NCI-H446 (cell line): ENCODE measurements around the gene ZNF800.
"Not testable (repeated sequence)": the region's sequence is repeated elsewhere in the genome, so short reads cannot be mapped to it uniquely, and the experiment has no call there.

Experiments
- DNase-seq, 2 experiments: peaks; one replicate each; lab custom pipeline; 2025; lab: John Stamatoyannopoulos, UW

ZNF800 gene

GRCh38 chr7:127392566-127393367 lies at the start of gene ZNF800:
TSS of gene ZNF800 (minus strand) at chr7:127392708. CDS start at chr7:127391557, 1,151 bp downstream.
- DNase-seq, result peak; percentile 12 to 73

- DNase-seq, result no peak
These were observed 47.7 kb upstream of the ZNF800 start for GRCh38 chr7:127440206-127440605.

- DNase-seq, result no peak
These were observed 46.3 kb upstream of the ZNF800 start for GRCh38 chr7:127438836-127439235.

- no peak for DNase-seq
These were observed 45.3 kb upstream of the ZNF800 start for GRCh38 chr7:127437837-127438236.

GRCh38 chr7:127437241-127437640 lies 44.7 kb upstream of the ZNF800 start:
- no peak for DNase-seq

- not testable (repeated sequence) for DNase-seq
These were observed 36.8 kb upstream of the ZNF800 start for GRCh38 chr7:127429281-127429680.

GRCh38 chr7:127419196-127419595 lies 26.7 kb upstream of the ZNF800 start:
- DNase-seq, result no peak

- DNase-seq, result no peak
These were observed 26.0 kb upstream of the ZNF800 start for GRCh38 chr7:127418459-127418858.

GRCh38 chr7:127417346-127417745 lies 24.8 kb upstream of the ZNF800 start:
- no peak for DNase-seq

GRCh38 chr7:127415060-127415742 lies 22.7 kb upstream of the ZNF800 start:
- no peak for DNase-seq

- DNase-seq, result no peak
These were observed 21.5 kb upstream of the ZNF800 start for GRCh38 chr7:127413962-127414361.

- DNase-seq, result no peak
These were observed 20.8 kb upstream of the ZNF800 start for GRCh38 chr7:127413326-127413725.

GRCh38 chr7:127411176-127411575 lies 18.7 kb upstream of the ZNF800 start:
- DNase-seq, result no peak

- no peak for DNase-seq
These were observed 17.1 kb upstream of the ZNF800 start for GRCh38 chr7:127409629-127410028.

GRCh38 chr7:127404286-127405072 lies 12.0 kb upstream of the ZNF800 start:
- DNase-seq, result no peak

GRCh38 chr7:127396184-127396583 lies 3.7 kb upstream of the ZNF800 start:
- no peak for DNase-seq

- not testable (repeated sequence) for DNase-seq
These were observed 2.6 kb upstream of the ZNF800 start for GRCh38 chr7:127395104-127395503.

GRCh38 chr7:127393368-127394058 lies 1.0 kb upstream of the ZNF800 start:
- DNase-seq, result peak in 1 of 2 experiments; percentile 32

- peak in 1 of 2 experiments; percentile 33 for DNase-seq
These were observed 334 bp downstream of the ZNF800 start for GRCh38 chr7:127392182-127392565.

GRCh38 chr7:127391591-127392181 lies 822 bp downstream of the ZNF800 start:
- DNase-seq, result no peak

- no peak for DNase-seq
These were observed 1.5 kb downstream of the ZNF800 start for GRCh38 chr7:127390817-127391590.
